HEK293 (cell line): ENCODE data around the gene NME3.

Experiments used
- CTCF ChIP-seq: fragments of 450-650 bp; formaldehyde crosslinking; IDR thresholded peaks from 2 replicates; pipeline ENCODE4 v1.5.1; 2016; ENCODE audit warnings: missing biosample characterization, missing genetic modification characterization
- GLI4 ChIP-seq: fragments of 450-650 bp; formaldehyde crosslinking; IDR thresholded peaks from 2 replicates; pipeline ENCODE4 v1.5.1; 2016; ENCODE audit warnings: missing biosample characterization, missing genetic modification characterization
- GLIS1 ChIP-seq: fragments of 450-650 bp; formaldehyde crosslinking; IDR thresholded peaks from 2 replicates; pipeline ENCODE4 v1.5.1; 2016; ENCODE audit warnings: missing biosample characterization, missing genetic modification characterization
- HOXA7 ChIP-seq: sonication (generic); formaldehyde crosslinking; IDR thresholded peaks from 2 replicates; pipeline ENCODE4 v1.8.1; 2022; ENCODE audit warnings: missing genetic modification reagents, borderline replicate concordance
- REST ChIP-seq: fragments of 450-650 bp; formaldehyde crosslinking; IDR thresholded peaks from 2 replicates; pipeline ENCODE4 v1.5.1; 2016; ENCODE audit warnings: missing biosample characterization, missing genetic modification characterization
- ZFP37 ChIP-seq: fragments of 450-650 bp; formaldehyde crosslinking; IDR thresholded peaks from 2 replicates; pipeline ENCODE4 v1.5.1; 2016; ENCODE audit warnings: missing biosample characterization, missing genetic modification characterization
- ZNF239 ChIP-seq: fragments of 450-650 bp; formaldehyde crosslinking; IDR thresholded peaks from 2 replicates; pipeline ENCODE4 v1.5.1; 2016; ENCODE audit warnings: missing biosample characterization, missing genetic modification characterization
- ZNF24 ChIP-seq: fragments of 450-650 bp; formaldehyde crosslinking; IDR thresholded peaks from 2 replicates; pipeline ENCODE4 v1.5.1; 2016; ENCODE audit warnings: missing biosample characterization, missing genetic modification characterization
- ZNF248 ChIP-seq: fragments of 450-650 bp; formaldehyde crosslinking; IDR thresholded peaks from 2 replicates; pipeline ENCODE4 v1.5.1; 2017; ENCODE audit warnings: missing biosample characterization, missing genetic modification characterization
- ZNF670 ChIP-seq: fragments of 450-650 bp; formaldehyde crosslinking; IDR thresholded peaks from 2 replicates; pipeline ENCODE4 v1.5.1; 2016; ENCODE audit warnings: missing biosample characterization, missing genetic modification characterization, low read depth
- ZNF76 ChIP-seq: fragments of 450-650 bp; formaldehyde crosslinking; IDR thresholded peaks from 2 replicates; pipeline ENCODE4; 2016; ENCODE audit warnings: low read depth, missing biosample characterization, missing genetic modification characterization, borderline replicate concordance
- TF ChIP-seq, protein P1 (sequence below): fragments of 450-650 bp; formaldehyde crosslinking; IDR thresholded peaks from 2 replicates; pipeline ENCODE4 v1.5.1; 2016; ENCODE audit warnings: missing biosample characterization, missing genetic modification characterization

GRCh38 chr16:1786242-1787055 lies 15.1 kb upstream of the NME3 start:
- no peak for TF ChIP-seq ZNF670 (tag by site-specific recombination)
- TF ChIP-seq CTCF (tag by site-specific recombination), result no peak
- TF ChIP-seq HOXA7 (CRISPR knock-in tag), result no peak
- no peak for TF ChIP-seq GLIS1 (tag by site-specific recombination)
- TF ChIP-seq GLI4 (tag by site-specific recombination), result no peak
- TF ChIP-seq ZNF248 (tag by site-specific recombination), result no peak
- no peak for TF ChIP-seq ZNF76 (tag by site-specific recombination)
- TF ChIP-seq ZNF239 (tag by site-specific recombination), result no peak
- TF ChIP-seq ZNF24 (tag by site-specific recombination), result no peak
- TF ChIP-seq, protein P1, sequence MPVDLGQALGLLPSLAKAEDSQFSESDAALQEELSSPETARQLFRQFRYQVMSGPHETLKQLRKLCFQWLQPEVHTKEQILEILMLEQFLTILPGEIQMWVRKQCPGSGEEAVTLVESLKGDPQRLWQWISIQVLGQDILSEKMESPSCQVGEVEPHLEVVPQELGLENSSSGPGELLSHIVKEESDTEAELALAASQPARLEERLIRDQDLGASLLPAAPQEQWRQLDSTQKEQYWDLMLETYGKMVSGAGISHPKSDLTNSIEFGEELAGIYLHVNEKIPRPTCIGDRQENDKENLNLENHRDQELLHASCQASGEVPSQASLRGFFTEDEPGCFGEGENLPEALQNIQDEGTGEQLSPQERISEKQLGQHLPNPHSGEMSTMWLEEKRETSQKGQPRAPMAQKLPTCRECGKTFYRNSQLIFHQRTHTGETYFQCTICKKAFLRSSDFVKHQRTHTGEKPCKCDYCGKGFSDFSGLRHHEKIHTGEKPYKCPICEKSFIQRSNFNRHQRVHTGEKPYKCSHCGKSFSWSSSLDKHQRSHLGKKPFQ, result no peak
- no peak for TF ChIP-seq ZFP37 (tag by site-specific recombination)
- no peak for TF ChIP-seq REST (tag by site-specific recombination)
